NB4 (cell line): ENCODE data around the gene PDCD4.
"Not testable (repeated sequence)": the region's sequence is repeated elsewhere in the genome, so short reads cannot be mapped to it uniquely, and the experiment has no call there.

Source experiments
- DNase-seq: peaks from one replicate; pipeline ENCODE4 v3.0.0; 2010; ENCODE audit warnings: low read depth
- H3K4me3 ChIP-seq: one replicate; pipeline ENCODE4 v1.5.1; 2011; ENCODE audit warnings: mild to moderate bottlenecking, low read depth, low read length, moderate library complexity
- MYC ChIP-seq: IDR thresholded peaks from 2 replicates; pipeline ENCODE4 v1.6.1; 2011; ENCODE audit warnings: low read depth, low read length
- POLR2A ChIP-seq: IDR thresholded peaks from 2 replicates; pipeline ENCODE4 v1.6.1; 2011; ENCODE audit warnings: mild to moderate bottlenecking; ENCODE audit not compliant: insufficient read length; ENCODE audit errors: extremely low read depth
- TF ChIP-seq, protein P1 (sequence below): IDR thresholded peaks from 2 replicates; pipeline ENCODE4 v1.6.1; 2011; ENCODE audit warnings: low read depth, low read length
- TF ChIP-seq, protein P2 (sequence below): IDR thresholded peaks from one replicate; pipeline ENCODE4 v1.5.1; 2012; ENCODE audit warnings: low read depth, low read length

PDCD4 gene

DNA sequence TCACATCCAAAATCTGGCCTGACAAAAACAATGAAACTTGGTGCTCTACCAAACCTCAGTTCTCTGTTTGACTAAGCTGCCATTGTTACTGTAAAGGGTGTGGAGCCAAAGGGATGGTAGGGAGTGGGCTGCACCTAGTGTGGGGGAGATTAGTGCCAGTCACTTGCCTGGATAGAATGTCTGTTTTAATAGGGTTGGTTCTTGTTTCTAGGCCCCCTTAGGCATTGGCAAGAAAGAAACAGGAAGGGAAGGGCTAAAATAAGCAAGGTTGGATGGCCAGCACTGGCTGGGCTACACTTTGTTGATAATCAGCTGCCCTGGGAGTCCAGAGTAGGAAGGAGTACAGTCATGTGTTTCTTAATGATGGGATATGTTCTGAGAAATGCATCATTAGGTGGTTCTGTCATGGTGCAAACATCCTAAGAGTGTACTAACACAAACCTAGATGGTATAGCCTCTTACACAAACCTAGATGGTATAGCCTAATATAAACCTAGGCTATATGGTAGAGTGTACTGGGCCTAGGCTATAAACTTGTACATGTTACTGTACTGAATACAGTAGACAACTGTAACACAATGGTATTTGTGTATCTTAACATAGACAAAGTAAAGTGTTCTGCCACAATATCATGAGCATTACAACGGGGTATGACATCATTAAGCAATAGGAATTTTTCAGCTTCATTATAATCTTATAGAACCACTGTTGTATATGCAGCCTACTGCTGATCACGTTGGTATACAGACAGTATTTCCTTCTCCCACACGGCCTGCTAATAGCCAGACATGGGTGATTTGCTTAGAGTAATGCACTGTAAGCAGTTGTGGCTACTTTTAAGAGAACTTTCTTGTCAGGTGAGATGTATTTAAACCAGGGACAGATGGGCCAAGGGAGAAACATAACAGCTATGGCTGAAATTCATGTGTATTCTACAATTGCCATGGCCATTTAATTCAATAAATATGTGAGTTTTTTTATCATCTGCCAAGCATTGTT lies 31.9 kb downstream of the PDCD4 start:
- TF ChIP-seq, protein P1, sequence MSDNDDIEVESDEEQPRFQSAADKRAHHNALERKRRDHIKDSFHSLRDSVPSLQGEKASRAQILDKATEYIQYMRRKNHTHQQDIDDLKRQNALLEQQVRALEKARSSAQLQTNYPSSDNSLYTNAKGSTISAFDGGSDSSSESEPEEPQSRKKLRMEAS: no peak
- TF ChIP-seq, protein P2, sequence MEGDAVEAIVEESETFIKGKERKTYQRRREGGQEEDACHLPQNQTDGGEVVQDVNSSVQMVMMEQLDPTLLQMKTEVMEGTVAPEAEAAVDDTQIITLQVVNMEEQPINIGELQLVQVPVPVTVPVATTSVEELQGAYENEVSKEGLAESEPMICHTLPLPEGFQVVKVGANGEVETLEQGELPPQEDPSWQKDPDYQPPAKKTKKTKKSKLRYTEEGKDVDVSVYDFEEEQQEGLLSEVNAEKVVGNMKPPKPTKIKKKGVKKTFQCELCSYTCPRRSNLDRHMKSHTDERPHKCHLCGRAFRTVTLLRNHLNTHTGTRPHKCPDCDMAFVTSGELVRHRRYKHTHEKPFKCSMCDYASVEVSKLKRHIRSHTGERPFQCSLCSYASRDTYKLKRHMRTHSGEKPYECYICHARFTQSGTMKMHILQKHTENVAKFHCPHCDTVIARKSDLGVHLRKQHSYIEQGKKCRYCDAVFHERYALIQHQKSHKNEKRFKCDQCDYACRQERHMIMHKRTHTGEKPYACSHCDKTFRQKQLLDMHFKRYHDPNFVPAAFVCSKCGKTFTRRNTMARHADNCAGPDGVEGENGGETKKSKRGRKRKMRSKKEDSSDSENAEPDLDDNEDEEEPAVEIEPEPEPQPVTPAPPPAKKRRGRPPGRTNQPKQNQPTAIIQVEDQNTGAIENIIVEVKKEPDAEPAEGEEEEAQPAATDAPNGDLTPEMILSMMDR: no peak
- TF ChIP-seq MYC (no peak), POLR2A (no peak)
- no peak overlapping the region for H3K4me3 ChIP-seq
- DNase-seq: no peak

DNA sequence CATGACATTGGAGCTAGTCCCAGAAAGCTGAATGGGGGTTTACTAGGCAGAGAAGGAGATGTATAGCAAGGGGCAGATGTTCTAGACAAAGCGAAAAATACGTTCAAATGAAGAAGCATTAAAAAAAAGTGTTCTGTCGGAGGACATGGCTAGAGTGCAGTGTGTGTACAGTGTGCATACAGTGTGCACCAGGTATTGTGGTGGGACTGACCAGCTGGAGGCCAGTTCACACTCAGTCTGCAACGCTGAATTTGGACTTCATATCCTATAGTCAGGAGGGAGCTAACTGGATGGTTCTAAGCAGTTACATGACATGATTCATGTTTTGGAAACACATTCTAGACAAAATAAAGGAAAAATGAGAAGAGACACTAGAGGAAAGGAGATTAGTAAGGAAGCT lies 38.4 kb downstream of the PDCD4 start:
- TF ChIP-seq POLR2A (no peak), MYC (no peak)
- TF ChIP-seq, protein P2: no peak
- TF ChIP-seq, protein P1: no peak
- H3K4me3 ChIP-seq: no peak overlapping the region
- no peak for DNase-seq

DNA sequence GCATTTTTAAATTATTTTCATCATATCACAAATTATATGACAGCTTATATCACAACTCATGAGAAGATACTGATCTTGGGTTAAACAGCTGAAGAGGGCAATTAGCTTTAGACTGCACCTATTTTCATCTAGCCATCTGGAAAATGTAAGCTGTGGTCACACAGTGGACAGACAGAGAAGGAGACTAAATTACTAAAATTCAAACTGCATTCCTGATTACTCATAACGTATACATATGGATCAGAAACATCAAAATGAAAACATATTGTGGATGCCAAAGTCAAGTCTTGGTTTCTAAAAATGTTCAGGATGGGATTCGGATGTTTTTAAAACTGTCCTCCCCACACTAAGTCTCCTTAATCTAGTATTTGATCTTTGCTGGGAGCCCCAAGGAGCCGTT lies 40.6 kb downstream of the PDCD4 start:
- TF ChIP-seq, protein P1: no peak
- no peak for TF ChIP-seq MYC
- TF ChIP-seq, protein P2: no peak
- TF ChIP-seq POLR2A: no peak
- H3K4me3 ChIP-seq: no peak overlapping the region
- DNase-seq: no peak

DNA sequence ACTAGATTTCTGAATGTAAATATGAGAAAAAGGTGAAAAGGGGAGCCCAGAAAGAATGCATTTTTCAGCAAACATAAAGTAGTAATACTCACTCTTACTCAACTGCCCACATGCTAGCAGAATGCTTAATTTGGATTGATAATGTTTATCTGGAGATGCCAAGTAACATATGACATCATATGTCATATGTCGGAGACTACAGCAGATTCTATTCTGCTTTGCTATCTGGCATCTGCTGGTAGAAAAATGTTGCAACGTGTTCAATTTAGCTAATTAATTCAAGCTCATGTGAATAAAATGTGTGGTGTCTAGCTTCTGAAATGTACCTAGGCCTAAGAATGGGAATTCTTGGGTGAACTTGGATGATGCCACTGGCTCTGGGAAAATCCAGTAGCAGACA lies 42.7 kb downstream of the PDCD4 start:
- no peak overlapping the region for H3K4me3 ChIP-seq
- DNase-seq: no peak
- TF ChIP-seq POLR2A (no peak), MYC (no peak)
- TF ChIP-seq, protein P2: no peak

DNA sequence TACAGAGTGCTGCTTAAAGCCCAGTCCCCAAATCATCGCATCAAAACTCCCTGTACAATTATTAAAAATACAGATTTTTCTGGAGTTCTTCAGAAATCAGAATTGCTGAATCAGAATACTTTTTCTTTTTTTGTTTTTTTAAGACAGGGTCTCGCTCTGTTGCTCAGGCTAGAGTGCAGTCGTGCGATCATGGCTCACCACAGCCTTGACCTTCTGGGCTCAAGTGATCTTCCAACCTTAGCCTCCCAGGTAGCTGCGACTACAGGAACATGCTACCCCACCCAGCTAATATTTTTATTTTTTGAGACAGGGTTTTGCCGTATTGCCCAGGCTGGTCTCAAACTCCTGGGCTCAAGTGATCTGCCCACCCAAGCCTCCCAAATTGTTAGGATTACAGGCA lies 43.3 kb downstream of the PDCD4 start:
- H3K4me3 ChIP-seq: no peak overlapping the region
- DNase-seq: no peak
- TF ChIP-seq, protein P1: no peak
- no peak for TF ChIP-seq POLR2A
- TF ChIP-seq MYC: no peak

DNA sequence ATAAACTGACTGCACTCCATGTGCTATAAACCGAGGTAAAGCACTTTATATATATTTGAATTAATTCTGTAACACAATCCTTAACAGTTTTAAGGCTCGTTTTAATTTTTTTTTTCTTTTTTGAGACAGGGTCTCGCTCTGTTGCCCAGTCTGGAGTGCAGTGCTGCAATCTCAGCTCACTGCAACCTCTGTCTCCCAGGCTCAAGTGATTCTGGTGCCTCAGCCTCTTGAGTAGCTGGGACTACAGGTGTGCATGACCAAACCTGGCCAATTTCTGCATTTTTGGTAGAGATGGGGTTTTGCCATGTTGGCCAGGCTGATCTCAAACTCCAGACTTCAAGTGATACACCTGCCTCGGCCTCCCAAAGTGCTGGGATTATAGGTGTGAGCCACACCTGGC lies 43.9 kb downstream of the PDCD4 start:
- not testable (repeated sequence) for H3K4me3 ChIP-seq, DNase-seq
